Measurements from ENCODE around the gene MAPKBP1. TPM values are rescaled to one million over a fixed set of nuclear protein-coding genes. Genes with fewer than 3 reads are reported as not detected.

Gene MAPKBP1
- total RNA-seq, 1 experiment from 2014 or later = 14.5 TPM

GRCh38 chr15:41773729-41774061 is 589 bp upstream of the MAPKBP1 start (continued):
- TF ChIP-seq AR (CRISPR knock-in tag; IDR thresholded peaks at IDR 0.05) = no peak
- TF ChIP-seq TCF7 (CRISPR knock-in tag; IDR thresholded peaks at IDR 0.05; ENCODE audit: low read depth) = no peak
- TF ChIP-seq ZNF263 (CRISPR knock-in tag; IDR thresholded peaks at IDR 0.05; ENCODE audit: low read depth) = no peak
- TF ChIP-seq IRF1 (CRISPR knock-in tag; IDR thresholded peaks at IDR 0.05) = no peak
- TF ChIP-seq ZNF396 (CRISPR knock-in tag; IDR thresholded peaks at IDR 0.05; ENCODE audit: borderline replicate concordance) = no peak
- no peak for TF ChIP-seq CREB1 (CRISPR knock-in tag; IDR thresholded peaks at IDR 0.05)
- TF ChIP-seq CBFB (CRISPR knock-in tag; IDR thresholded peaks at IDR 0.05; ENCODE audit: low read depth) = no peak
- TF ChIP-seq, protein P1, sequence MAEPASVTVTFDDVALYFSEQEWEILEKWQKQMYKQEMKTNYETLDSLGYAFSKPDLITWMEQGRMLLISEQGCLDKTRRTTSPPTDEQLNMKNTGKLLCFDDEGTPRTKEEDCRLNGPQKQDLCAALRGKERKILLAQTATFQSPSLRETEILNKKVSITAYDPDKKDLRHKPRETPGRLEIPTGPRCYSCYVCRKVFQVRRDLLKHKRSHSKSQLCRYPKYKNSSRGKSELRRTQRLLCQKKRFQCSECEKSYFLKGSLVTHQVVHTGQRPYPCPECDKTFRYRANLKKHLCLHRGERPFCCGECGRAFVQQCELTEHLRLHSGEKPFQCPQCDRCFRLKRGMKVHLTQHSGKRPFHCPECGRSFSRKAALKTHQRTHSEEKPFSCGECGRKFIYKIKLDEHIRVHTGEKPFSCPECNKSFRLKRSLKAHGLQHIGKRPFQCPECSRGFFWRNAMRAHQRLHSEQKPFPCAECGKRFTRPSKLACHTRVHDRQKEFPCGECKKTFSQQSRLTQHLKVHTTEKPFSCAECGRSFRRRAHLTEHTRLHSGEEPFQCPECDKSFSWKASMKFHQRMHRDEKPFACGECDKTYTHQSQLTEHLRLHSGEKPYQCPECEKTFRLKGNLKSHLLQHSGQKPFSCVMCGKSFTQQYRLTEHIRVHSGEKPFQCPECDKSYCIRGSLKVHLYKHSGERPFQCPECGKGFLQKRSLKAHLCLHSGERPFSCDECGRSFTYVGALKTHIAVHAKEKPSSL (CRISPR knock-in tag; conservative IDR thresholded peaks at IDR 0.05) = no peak

DNA sequence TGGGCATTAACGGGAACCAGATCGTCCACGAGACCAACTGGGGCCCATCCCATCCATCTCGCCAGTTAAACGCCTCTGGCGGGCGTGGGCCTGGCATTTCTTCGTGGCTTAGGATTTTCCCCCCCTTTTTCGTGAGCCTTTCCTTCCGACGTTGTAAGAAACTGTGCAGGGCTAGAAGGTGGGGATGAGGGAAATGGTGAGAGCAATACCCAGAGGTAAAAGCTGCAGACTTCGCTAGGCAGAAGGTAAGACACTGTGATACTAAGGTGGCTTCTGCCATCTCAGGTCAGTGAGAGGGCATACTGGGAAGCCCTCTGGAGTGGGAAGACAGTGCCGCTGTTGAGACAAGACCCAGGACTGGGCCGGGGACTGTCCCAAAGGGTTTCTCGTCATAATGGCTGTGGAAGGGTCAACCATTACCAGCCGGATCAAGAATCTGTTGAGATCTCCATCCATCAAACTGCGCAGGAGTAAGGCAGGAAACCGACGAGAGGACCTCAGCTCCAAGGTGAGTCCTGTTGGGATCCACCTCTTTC is 666 bp downstream of the MAPKBP1 start:
- POLR2A ChIA-PET = interaction anchor here (1.3 to 2.4 kb wide), 9 partner anchors 32 to 214 kb away, joined by 3 to 15 read pairs (median 5); partner anchors contain the start of genes EHD4 and JMJD7
- ATAC-seq = no peak
- H3K4me1 Mint-ChIP-seq = peaks cover 43% of the 10 kb centered on the region

GRCh38 chr15:41775651-41776050 is 1.4 kb downstream of the MAPKBP1 start:
- ATAC-seq = no peak
- peak overlapping the region; percentile 89; the same call in 1 of the 2 replicates for H3K27ac Mint-ChIP-seq
- CTCF ChIA-PET = interaction anchor here (2.3 to 3.8 kb wide), 4 partner anchors 28 to 86 kb away, joined by 11 to 83 read pairs (median 42); partner anchors contain the start of gene JMJD7
- TF ChIP-seq TCF7 (CRISPR knock-in tag; IDR thresholded peaks at IDR 0.05; ENCODE audit: low read depth) = no peak
- POLR2A ChIA-PET = no interaction called here
- no peak for DNase-seq (ENCODE audit: low spot score)
- H3K27me3 Mint-ChIP-seq (ENCODE audit: low read depth) = no peaks in the 10 kb centered on the region
- H3K36me3 Mint-ChIP-seq = no peaks in the 10 kb centered on the region
- H3K4me3 Mint-ChIP-seq = peak overlapping the region; percentile 86
- no peaks in the 10 kb centered on the region for H3K9me3 Mint-ChIP-seq
- peaks cover 50% of the 10 kb centered on the region for H3K4me1 Mint-ChIP-seq

More for the DNA sequence above, 666 bp downstream of the MAPKBP1 start:
- no peaks in the 10 kb centered on the region for H3K27me3 Mint-ChIP-seq (ENCODE audit: low read depth)
- H3K36me3 Mint-ChIP-seq = no peaks in the 10 kb centered on the region
- CTCF ChIA-PET = interaction anchor here (0.8 to 4.5 kb wide), 44 partner anchors 9 to 443 kb away, joined by 3 to 158 read pairs (median 4); partner anchors contain the start of genes EHD4, JMJD7, MGA and NUSAP1
- peak overlapping the region; percentile 86 for H3K4me3 Mint-ChIP-seq
- no peaks in the 10 kb centered on the region for H3K9me3 Mint-ChIP-seq
- DNase-seq (ENCODE audit: low spot score) = no peak
- TF ChIP-seq KAT7 (CRISPR knock-in tag; IDR thresholded peaks at IDR 0.05; ENCODE audit: borderline replicate concordance) (no peak), RELA (CRISPR knock-in tag; IDR thresholded peaks at IDR 0.05; ENCODE audit: borderline replicate concordance) (no peak), FOXP1 (CRISPR knock-in tag; IDR thresholded peaks at IDR 0.05; ENCODE audit: borderline replicate concordance) (0 out of 2 replicates have a peak, but pooled peaks have one; percentile 16)
- TF ChIP-seq, protein P2, sequence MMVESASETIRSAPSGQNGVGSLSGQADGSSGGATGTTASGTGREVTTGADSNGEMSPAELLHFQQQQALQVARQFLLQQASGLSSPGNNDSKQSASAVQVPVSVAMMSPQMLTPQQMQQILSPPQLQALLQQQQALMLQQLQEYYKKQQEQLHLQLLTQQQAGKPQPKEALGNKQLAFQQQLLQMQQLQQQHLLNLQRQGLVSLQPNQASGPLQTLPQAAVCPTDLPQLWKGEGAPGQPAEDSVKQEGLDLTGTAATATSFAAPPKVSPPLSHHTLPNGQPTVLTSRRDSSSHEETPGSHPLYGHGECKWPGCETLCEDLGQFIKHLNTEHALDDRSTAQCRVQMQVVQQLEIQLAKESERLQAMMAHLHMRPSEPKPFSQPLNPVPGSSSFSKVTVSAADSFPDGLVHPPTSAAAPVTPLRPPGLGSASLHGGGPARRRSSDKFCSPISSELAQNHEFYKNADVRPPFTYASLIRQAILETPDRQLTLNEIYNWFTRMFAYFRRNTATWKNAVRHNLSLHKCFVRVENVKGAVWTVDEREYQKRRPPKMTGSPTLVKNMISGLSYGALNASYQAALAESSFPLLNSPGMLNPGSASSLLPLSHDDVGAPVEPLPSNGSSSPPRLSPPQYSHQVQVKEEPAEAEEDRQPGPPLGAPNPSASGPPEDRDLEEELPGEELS (CRISPR knock-in tag; IDR thresholded peaks at IDR 0.05) = no peak
- H3K27ac Mint-ChIP-seq = peak overlapping the region; percentile 89

Data from WTC11 (cell line).